GM21529 (cell line): ENCODE results near the gene PRKRA.
"Not testable (repeated sequence)": the region's sequence is repeated elsewhere in the genome, so short reads cannot be mapped to it uniquely, and the experiment has no call there.

ENCODE experiments used
- ATAC-seq: cut with Tn5 transposase; IDR thresholded peaks from one replicate; pipeline ENCODE4 v1.9.1; 2021; ENCODE audit not compliant: unreplicated experiment

The PRKRA gene

GRCh38 chr2:178450774-178451525 lies at the start of gene PRKRA, which contains the start of gene PJVK:
Gene PRKRA (minus strand): TSS chr2:178451175. CDS start chr2:178451030, 145 bp downstream.
Gene PJVK (plus strand): TSS chr2:178451378. CDS start chr2:178453410, 2,032 bp downstream.
- peak; percentile 76 for ATAC-seq

DNA sequence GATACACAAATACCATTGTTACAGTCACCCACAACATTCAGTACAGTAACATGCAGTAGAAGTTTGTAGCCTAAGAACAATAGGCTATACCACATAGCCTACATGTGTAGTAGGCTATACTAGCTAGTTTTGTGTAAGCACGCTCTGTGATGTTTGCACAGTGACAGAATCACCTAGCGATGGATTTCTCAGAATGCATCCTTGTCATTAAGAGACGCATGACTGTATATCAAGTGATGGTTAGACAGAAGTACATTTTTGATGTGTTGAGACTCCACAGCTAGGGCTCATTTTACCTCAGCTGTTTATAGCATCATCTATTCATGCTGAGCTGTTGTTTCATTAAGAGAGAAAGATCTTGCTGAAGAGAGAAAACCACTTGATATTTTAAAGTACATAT lies 48.7 kb upstream of the PRKRA start:
- no peak for ATAC-seq

DNA sequence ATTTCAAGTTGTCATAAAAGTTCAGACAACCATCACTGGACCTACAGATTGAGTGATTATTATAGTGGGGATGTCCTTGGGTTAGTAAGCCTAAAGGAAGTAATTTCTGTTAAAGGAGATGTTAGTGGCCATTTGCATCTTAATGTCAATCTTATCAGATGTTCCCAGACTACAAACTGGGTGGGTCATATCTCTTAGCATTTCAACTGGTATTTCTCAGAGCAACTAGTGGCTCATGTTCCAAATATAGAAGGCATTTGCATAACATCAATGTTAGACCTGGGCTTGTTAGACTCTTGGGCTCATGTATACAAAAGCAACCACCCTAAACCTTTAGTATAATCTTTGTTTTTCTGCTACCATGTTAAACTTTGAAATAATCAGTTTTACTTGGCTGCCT lies 47.2 kb upstream of the PRKRA start:
- peak; percentile 61 for ATAC-seq

DNA sequence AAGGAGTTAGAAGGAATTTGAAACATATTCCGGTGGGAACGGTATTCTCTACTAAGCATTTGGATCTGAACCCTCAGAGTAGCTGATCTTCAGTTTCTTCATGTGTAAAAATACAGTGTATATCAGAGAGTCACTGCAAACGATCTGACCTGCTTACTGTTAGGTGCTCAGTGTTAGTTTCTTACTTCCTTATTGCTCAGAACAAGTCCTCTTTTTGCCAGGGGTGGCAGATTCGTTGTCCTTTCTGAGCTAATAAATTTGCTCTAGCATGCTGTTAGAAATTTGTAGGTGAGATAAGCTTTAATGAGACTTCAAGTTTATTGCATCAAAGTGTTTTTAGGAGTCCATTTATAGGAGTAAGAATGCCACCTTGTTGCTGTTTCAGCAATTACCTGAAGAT lies 45.1 kb upstream of the PRKRA start:
- ATAC-seq: no peak

- no peak for ATAC-seq
Observed at GRCh38 chr2:178491612-178492011, 40.6 kb upstream of the PRKRA start.

DNA sequence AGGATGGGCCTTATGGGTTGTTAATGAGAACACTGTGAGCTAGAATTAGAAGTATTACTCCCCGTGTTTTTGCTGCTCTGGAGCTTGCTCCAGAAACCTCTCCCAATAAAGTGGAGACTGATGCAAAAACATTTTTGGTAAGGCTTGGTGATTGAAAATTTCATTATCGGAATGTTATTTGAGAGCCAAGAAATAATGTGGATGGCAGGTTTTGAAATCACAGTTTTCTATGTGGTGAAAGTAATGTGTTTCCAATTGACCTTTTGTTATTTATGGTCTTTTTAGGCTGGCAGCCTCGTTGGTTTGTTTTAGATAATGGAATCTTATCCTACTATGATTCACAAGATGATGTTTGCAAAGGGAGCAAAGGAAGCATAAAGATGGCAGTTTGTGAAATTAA lies 34.4 kb upstream of the PRKRA start:
- no peak for ATAC-seq

- ATAC-seq: no peak
Observed at GRCh38 chr2:178484245-178485041, 33.5 kb upstream of the PRKRA start.

DNA sequence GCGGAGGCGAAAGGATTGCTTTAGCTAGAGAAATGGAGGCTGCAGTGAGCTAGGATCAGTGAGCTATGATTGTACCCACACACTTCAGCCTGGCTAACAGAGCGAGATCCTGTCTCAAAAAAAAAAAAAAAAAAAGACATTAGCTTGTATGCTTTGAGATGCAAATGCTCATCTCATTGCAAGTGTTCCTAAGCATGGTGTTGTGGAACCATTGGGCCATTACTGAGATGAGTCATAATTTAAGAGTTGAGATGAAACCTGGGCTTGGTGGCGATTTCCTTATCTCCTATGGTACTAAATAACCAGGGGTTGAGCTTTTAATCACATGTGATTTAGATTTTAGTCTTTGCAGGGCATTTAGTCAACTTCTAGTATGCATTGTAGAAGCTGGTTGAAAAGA lies 31.5 kb upstream of the PRKRA start:
- peak; percentile 27 for ATAC-seq

GRCh38 chr2:178480227-178481181 lies 29.5 kb upstream of the PRKRA start, which contains the start of gene PLEKHA3:
Gene PLEKHA3 (plus strand): TSS chr2:178480457. CDS start chr2:178480870, 413 bp downstream.
- ATAC-seq: peak; percentile 67

DNA sequence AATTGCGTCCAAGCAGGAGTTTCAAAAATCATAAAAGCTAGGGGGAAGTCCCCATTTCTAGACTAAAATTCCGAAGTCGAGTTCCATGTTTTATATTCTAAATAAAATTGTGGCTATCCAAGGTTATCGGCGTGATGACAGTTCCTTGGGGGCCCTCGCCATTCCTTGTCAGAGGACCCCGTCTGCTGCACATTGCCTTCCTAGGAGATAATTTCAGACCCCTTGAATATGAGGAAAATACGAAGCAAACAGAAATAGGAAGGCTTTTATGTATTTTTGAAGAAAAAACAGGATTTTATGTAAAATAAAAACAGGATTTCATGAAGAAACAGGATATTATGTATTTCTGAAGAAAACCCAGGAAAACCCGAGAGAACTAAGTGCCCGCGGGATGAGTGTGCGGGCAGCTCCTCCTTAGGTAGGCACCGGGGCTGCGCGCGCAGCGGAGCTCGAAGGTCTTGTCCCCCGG lies 28.8 kb upstream of the PRKRA start:
- no peak for ATAC-seq

DNA sequence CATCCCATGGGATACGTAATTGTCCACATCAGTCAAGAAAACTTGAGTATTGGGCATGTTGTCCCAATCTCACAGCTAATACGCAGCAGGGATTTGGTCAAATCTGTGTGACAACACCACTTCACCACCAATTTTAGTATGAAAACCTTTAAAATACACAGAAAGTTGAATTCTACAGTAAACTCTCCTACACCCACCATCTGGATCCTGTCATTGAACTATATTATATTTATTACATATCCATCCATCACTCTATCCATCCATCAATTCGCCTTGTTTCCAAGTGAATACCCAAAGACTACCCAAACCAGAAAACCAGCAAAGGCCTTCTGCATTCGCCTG lies 28.3 kb upstream of the PRKRA start:
- ATAC-seq: no peak

GRCh38 chr2:178478439-178479274 lies 27.7 kb upstream of the PRKRA start, which contains the start of gene FKBP7:
Gene FKBP7 (minus strand): TSS chr2:178478600. CDS start chr2:178478499, 101 bp downstream.
- ATAC-seq: peak; percentile 41

DNA sequence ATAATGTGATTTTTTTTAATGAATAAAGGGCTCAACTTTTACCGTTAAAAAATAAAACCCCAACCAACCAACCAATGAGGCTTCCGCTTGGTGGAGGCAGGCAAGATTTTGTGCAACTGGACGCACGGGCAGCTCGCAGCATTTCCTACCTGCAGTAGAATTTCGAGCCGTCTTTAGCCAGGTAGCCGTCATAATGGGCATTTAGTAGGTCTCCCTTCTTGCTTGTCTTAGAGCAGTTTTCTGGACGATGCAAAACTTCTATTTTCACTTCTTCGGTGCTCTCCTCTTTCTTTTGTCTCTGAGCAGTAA lies 27.1 kb upstream of the PRKRA start:
- ATAC-seq: no peak

GRCh38 chr2:178477443-178478129 lies 26.6 kb upstream of the PRKRA start:
- no peak for ATAC-seq

- no peak for ATAC-seq
Observed at GRCh38 chr2:178476477-178476876, 25.5 kb upstream of the PRKRA start.

DNA sequence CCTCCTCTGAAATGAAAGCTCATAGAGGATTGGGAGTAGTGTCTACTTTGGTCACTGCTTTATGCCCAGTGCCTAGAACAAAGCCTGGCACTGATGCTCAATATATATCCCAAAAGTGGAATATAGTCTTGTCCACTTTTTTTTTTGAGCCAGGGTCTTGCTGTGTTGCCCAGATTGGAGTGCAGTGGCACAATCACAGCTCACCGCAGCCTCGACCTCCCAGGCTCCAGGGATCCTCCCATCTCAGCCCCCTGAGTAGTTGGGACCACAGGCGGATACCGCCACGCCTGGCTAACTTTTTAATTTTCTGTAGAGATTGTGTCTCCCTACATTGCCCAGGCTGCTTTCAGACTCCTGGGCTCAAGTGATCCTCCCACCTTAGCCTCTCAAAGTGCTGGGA lies 23.6 kb upstream of the PRKRA start:
- ATAC-seq: no peak

GRCh38 chr2:178473931-178474330 lies 23.0 kb upstream of the PRKRA start:
- no peak for ATAC-seq

DNA sequence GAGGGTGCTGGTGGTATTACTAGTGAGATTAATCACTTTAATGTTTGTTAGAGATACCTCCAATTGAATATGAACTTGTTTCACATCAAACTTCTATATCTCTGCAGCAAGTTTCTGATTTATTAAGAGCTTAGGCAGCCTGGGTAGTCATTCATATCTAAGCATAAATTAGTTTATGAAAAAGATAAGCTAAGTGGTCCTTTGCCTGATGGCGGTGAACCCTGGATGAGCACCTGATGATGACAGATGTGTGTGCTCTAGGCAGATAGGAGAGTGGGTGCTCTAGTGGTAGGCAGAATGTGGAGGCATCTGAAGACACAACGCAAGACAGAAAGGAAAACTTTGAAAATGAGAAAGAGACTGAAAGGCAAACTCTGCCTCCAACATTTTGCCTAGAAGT lies 22.4 kb upstream of the PRKRA start:
- no peak for ATAC-seq

GRCh38 chr2:178471313-178471712 lies 20.3 kb upstream of the PRKRA start:
- not testable (repeated sequence) for ATAC-seq
